GM06990 (cell line): ENCODE data around the gene PRRT2.

Source experiments
- DNase-seq: peaks from one replicate; pipeline ENCODE4 v3.0.0-alpha.2; 2011; ENCODE audit not compliant: insufficient read length; ENCODE audit errors: extremely low read depth
- H3K27me3 ChIP-seq: replicated peaks from 2 replicates; pipeline ENCODE4 v1.6.0; 2011; ENCODE audit warnings: low read length; ENCODE audit not compliant: control insufficient read depth, insufficient read depth
- H3K36me3 ChIP-seq: 2 replicates; pipeline ENCODE4 v1.5.1; 2011; ENCODE audit warnings: low read length; ENCODE audit not compliant: control insufficient read depth, insufficient read depth
- H3K4me3 ChIP-seq: replicated peaks from 2 replicates; pipeline ENCODE4 v1.5.1; 2011; ENCODE audit warnings: low read depth, mild to moderate bottlenecking, control low read depth, low read length
- CTCF ChIP-seq: IDR thresholded peaks from 2 replicates; pipeline ENCODE4 v1.5.1; 2011; ENCODE audit warnings: low read length, control low read depth, mild to moderate bottlenecking, inconsistent platforms; ENCODE audit not compliant: insufficient read depth, poor library complexity, severe bottlenecking

Gene PRRT2

DNA sequence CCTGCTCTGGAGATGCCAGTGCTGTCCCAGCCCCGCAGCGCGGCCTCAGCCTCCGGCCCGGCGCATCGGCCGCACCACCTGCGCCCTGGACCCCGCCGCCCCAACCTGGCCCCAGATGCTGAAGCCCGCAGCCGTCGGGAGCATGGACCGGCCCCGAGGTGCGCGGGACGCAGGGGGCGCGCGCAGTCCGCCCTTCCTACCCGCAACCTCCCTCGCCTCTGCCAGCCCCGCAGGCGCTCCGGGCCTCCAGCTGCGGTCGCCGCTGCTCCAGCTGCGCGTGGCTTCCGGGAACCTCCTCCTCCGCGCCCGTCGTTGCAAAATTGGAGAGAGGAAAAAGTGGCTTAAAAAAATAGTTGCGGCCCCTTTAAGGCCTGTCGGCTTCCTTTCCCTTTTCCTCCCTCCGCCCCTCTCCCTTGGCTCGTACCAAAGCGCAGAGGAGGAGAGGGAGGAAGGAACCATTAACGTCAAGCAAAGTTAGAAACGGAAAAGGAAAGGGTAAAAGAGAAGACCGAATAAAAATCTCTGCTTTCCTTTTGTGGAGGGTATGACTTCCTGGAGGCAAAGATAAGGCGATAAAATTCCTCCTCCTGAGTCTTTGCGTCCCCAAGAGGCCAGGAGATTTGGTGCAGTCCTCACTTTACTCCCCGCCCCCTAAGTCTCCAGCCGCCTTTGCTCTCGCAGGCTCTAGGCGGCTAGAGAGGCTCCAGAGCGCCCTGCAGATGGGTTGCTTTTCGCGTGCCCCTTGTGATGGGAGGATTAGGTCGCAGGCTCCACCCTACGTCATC is 51.1 kb downstream of the PRRT2 start, which contains the start of gene CDIPT:
CDIPT (minus strand) TSS at position 343 of the 785 bp plus-strand sequence. CDS start 369 bp downstream, outside the sequence.
- peak; percentile 89 for TF ChIP-seq CTCF
- Histone ChIP-seq H3K4me3 (peak within 1 kb of the TSS; percentile 91), H3K36me3 (peaks cover 8% of the 10 kb centered on the region), H3K27me3 (no peaks in the 10 kb centered on the region; the same call in 1 of the 2 replicates)
- peak; percentile 85 for DNase-seq

GRCh38 chr16:29863669-29863984 is 51.6 kb downstream of the PRRT2 start:
- DNase-seq = no peak
- no peak overlapping the region; the same call in 1 of the 2 replicates for H3K4me3 ChIP-seq
- no peaks in the 10 kb centered on the region; the same call in 1 of the 2 replicates for H3K27me3 ChIP-seq
- no peak for TF ChIP-seq CTCF
- peaks cover 6% of the 10 kb centered on the region for H3K36me3 ChIP-seq

DNA sequence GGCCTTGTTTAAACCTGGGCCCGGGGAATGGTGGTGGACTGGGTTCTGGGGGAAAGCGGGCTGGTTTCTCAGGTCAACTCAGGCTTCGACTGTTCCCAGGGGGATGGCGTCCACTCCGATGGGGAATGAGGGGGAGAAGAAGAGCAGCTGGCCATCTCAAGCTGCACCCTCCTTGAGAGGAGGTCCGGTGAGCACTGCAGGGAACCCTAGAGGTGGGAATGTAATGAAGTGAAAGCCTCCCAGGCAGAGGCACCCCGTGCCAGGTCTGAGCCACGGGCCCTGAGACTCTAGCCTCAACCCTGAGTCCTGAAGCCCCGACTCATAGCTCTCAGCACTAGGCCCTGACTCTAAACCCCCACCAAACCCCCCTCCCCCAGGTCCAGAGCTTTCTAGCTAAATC is 52.2 kb downstream of the PRRT2 start:
- H3K27me3 ChIP-seq = no peaks in the 10 kb centered on the region; the same call in 1 of the 2 replicates
- DNase-seq = no peak
- H3K4me3 ChIP-seq = no peak overlapping the region
- peaks cover 2% of the 10 kb centered on the region; the same call in 1 of the 2 replicates for H3K36me3 ChIP-seq
- TF ChIP-seq CTCF = no peak
